NCI-H1694 treated with DMSO at 0.1 percent for 48 hours (cell line): ENCODE data around the gene FGD4.

ENCODE experiments used
- DNase-seq: peaks from one replicate; lab custom pipeline; 2025; lab: John Stamatoyannopoulos, UW

The FGD4 gene

GRCh38 chr12:32407795-32408194 is 8.4 kb downstream of the FGD4 start:
- DNase-seq, result no peak

GRCh38 chr12:32413412-32413811 is 14.1 kb downstream of the FGD4 start:
- no peak for DNase-seq

GRCh38 chr12:32418221-32418620 is 18.9 kb downstream of the FGD4 start:
- no peak for DNase-seq

- no peak for DNase-seq
Measured at GRCh38 chr12:32418903-32419519, 19.7 kb downstream of the FGD4 start.

GRCh38 chr12:32419520-32419960 is 20.2 kb downstream of the FGD4 start:
- DNase-seq, result no peak

GRCh38 chr12:32420356-32420755 is 21.0 kb downstream of the FGD4 start:
- no peak for DNase-seq

- no peak for DNase-seq
Measured at GRCh38 chr12:32423559-32423958, 24.2 kb downstream of the FGD4 start.

GRCh38 chr12:32431025-32431424 is 31.7 kb downstream of the FGD4 start:
- no peak for DNase-seq

GRCh38 chr12:32435921-32436705 is 36.8 kb downstream of the FGD4 start:
- DNase-seq, result no peak

GRCh38 chr12:32437095-32437515 is 37.7 kb downstream of the FGD4 start:
- DNase-seq, result no peak

- no peak for DNase-seq
Measured at GRCh38 chr12:32440120-32440865, 40.9 kb downstream of the FGD4 start.

GRCh38 chr12:32443491-32443890 is 44.1 kb downstream of the FGD4 start:
- no peak for DNase-seq

- DNase-seq, result peak; percentile 91
Measured at GRCh38 chr12:32444895-32445294, 45.5 kb downstream of the FGD4 start.

GRCh38 chr12:32445356-32445755 is 46.0 kb downstream of the FGD4 start:
- no peak for DNase-seq

- DNase-seq, result no peak
Measured at GRCh38 chr12:32446316-32447119, 47.2 kb downstream of the FGD4 start.

- no peak for DNase-seq
Measured at GRCh38 chr12:32448586-32448985, 49.2 kb downstream of the FGD4 start.

- no peak for DNase-seq
Measured at GRCh38 chr12:32450363-32450762, 51.0 kb downstream of the FGD4 start.

GRCh38 chr12:32450768-32451167 is 51.4 kb downstream of the FGD4 start:
- DNase-seq, result no peak

GRCh38 chr12:32451816-32452215 is 52.5 kb downstream of the FGD4 start:
- DNase-seq, result no peak

GRCh38 chr12:32454075-32454474 is 54.7 kb downstream of the FGD4 start:
- no peak for DNase-seq

- DNase-seq, result no peak
Measured at GRCh38 chr12:32454866-32455265, 55.5 kb downstream of the FGD4 start.

GRCh38 chr12:32455607-32456071 is 56.3 kb downstream of the FGD4 start:
- DNase-seq, result peak; percentile 92
